ENCODE data around the gene BLCAP.

The BLCAP gene

DNA sequence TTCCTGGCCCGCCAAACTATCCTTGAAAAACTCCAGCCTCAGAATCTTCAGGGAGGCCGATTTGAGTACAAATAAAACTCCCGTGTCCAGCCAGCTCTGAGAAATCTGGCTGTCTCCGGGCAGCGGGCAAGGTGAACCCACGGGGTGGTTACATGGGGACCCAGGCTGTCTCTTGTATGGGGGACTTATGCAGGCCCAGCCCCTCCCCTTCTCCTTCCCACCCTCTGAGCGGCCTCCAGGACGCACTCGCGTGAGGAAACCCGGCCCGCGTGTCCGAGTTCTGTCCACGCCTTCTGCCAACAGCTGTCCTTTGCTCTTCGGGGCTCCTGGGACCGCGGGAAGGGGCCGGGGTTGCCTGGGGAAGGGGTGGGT lies 36.3 kb upstream of the BLCAP start (continued):
- no peak for TF ChIP-seq SP3 (tag by site-specific recombination; IDR thresholded peaks at IDR 0.05)

- ChIA-PET CTCF (interaction anchor here (0.5 to 6.9 kb wide), 8 partner anchors 19 to 1130 kb away, joined by 3 to 54 read pairs (median 4); no protein-coding TSS in a partner anchor), POLR2A (no interaction called here)
- H3K36me3 ChIP-seq (ENCODE audit: control insufficient read depth in 2 of 2, insufficient read depth in 1 of 2, low read length in 2 of 2) = no peaks in the 10 kb centered on the region
- no peaks in the 10 kb centered on the region for H3K9me3 ChIP-seq (ENCODE audit: control insufficient read depth, insufficient read depth, low read depth, low read length)
- no peak overlapping the region for H3K27ac ChIP-seq (ENCODE audit: extremely low read depth, low read depth, low read length)
- TF ChIP-seq, protein P1, sequence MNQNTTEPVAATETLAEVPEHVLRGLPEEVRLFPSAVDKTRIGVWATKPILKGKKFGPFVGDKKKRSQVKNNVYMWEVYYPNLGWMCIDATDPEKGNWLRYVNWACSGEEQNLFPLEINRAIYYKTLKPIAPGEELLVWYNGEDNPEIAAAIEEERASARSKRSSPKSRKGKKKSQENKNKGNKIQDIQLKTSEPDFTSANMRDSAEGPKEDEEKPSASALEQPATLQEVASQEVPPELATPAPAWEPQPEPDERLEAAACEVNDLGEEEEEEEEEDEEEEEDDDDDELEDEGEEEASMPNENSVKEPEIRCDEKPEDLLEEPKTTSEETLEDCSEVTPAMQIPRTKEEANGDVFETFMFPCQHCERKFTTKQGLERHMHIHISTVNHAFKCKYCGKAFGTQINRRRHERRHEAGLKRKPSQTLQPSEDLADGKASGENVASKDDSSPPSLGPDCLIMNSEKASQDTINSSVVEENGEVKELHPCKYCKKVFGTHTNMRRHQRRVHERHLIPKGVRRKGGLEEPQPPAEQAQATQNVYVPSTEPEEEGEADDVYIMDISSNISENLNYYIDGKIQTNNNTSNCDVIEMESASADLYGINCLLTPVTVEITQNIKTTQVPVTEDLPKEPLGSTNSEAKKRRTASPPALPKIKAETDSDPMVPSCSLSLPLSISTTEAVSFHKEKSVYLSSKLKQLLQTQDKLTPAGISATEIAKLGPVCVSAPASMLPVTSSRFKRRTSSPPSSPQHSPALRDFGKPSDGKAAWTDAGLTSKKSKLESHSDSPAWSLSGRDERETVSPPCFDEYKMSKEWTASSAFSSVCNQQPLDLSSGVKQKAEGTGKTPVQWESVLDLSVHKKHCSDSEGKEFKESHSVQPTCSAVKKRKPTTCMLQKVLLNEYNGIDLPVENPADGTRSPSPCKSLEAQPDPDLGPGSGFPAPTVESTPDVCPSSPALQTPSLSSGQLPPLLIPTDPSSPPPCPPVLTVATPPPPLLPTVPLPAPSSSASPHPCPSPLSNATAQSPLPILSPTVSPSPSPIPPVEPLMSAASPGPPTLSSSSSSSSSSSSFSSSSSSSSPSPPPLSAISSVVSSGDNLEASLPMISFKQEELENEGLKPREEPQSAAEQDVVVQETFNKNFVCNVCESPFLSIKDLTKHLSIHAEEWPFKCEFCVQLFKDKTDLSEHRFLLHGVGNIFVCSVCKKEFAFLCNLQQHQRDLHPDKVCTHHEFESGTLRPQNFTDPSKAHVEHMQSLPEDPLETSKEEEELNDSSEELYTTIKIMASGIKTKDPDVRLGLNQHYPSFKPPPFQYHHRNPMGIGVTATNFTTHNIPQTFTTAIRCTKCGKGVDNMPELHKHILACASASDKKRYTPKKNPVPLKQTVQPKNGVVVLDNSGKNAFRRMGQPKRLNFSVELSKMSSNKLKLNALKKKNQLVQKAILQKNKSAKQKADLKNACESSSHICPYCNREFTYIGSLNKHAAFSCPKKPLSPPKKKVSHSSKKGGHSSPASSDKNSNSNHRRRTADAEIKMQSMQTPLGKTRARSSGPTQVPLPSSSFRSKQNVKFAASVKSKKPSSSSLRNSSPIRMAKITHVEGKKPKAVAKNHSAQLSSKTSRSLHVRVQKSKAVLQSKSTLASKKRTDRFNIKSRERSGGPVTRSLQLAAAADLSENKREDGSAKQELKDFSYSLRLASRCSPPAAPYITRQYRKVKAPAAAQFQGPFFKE (tag by site-specific recombination; IDR thresholded peaks at IDR 0.05; ENCODE audit: borderline replicate concordance) = no peak
- TF ChIP-seq ZNF132 (tag by site-specific recombination; IDR thresholded peaks at IDR 0.05; ENCODE audit: borderline replicate concordance) (no peak), ZNF239 (tag by site-specific recombination; IDR thresholded peaks at IDR 0.05) (no peak), GLIS2 (tag by site-specific recombination; IDR thresholded peaks at IDR 0.05) (no peak), ZNF311 (tag by site-specific recombination; IDR thresholded peaks at IDR 0.05; ENCODE audit: borderline replicate concordance) (no peak), ZNF2 (tag by site-specific recombination; IDR thresholded peaks at IDR 0.05) (no peak)
- TF ChIP-seq, protein P2, sequence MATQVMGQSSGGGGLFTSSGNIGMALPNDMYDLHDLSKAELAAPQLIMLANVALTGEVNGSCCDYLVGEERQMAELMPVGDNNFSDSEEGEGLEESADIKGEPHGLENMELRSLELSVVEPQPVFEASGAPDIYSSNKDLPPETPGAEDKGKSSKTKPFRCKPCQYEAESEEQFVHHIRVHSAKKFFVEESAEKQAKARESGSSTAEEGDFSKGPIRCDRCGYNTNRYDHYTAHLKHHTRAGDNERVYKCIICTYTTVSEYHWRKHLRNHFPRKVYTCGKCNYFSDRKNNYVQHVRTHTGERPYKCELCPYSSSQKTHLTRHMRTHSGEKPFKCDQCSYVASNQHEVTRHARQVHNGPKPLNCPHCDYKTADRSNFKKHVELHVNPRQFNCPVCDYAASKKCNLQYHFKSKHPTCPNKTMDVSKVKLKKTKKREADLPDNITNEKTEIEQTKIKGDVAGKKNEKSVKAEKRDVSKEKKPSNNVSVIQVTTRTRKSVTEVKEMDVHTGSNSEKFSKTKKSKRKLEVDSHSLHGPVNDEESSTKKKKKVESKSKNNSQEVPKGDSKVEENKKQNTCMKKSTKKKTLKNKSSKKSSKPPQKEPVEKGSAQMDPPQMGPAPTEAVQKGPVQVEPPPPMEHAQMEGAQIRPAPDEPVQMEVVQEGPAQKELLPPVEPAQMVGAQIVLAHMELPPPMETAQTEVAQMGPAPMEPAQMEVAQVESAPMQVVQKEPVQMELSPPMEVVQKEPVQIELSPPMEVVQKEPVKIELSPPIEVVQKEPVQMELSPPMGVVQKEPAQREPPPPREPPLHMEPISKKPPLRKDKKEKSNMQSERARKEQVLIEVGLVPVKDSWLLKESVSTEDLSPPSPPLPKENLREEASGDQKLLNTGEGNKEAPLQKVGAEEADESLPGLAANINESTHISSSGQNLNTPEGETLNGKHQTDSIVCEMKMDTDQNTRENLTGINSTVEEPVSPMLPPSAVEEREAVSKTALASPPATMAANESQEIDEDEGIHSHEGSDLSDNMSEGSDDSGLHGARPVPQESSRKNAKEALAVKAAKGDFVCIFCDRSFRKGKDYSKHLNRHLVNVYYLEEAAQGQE (tag by site-specific recombination; IDR thresholded peaks at IDR 0.05) = no peak
- peaks cover 5% of the 10 kb centered on the region; the same call in 1 of the 2 replicates for H3K4me1 ChIP-seq (ENCODE audit: control insufficient read depth, insufficient read depth, low read length)
- H3K4me3 ChIP-seq (ENCODE audit: low read depth, low read length) = no peak overlapping the region
Measured at GRCh38 chr20:37562695-37563480, 35.2 kb upstream of the BLCAP start.

DNA sequence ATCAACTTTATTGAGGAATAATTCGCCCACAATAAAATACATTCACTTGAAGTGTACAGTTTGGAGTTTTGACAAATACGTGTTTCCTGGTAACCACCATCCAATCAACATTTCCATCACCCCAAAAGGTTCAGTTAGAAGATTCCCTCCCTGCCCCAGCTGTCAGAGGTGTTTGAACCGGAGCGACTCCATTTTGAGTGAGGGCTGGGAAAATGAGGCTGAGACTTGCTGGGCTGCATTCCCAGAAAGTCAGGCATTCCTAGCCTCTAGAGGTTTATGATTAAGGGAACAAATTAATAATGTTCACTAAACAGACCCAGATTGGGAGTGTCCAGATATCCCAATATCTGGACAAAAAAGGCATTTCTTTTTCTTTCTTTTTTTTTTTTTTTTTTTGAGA lies 33.0 kb upstream of the BLCAP start:
- POLR2A ChIA-PET = no interaction called here
- Histone ChIP-seq H3K9me3 (ENCODE audit: control insufficient read depth, insufficient read depth, low read depth, low read length) (no peaks in the 10 kb centered on the region), H3K4me3 (ENCODE audit: low read depth, low read length) (no peak overlapping the region), H3K27ac (ENCODE audit: extremely low read depth, low read depth, low read length) (no peak overlapping the region), H3K4me1 (ENCODE audit: control insufficient read depth, insufficient read depth, low read length) (no peaks in the 10 kb centered on the region), H3K36me3 (ENCODE audit: control insufficient read depth in 2 of 2, insufficient read depth in 1 of 2, low read length in 2 of 2) (no peaks in the 10 kb centered on the region)
- TF ChIP-seq ZNF114 (tag by site-specific recombination; IDR thresholded peaks at IDR 0.05) (no peak), ZNF433 (tag by site-specific recombination; IDR thresholded peaks at IDR 0.05; ENCODE audit: low read depth) (no peak), IKZF3 (tag by site-specific recombination; IDR thresholded peaks at IDR 0.05) (no peak), ZNF48 (tag by site-specific recombination; IDR thresholded peaks at IDR 0.05) (no peak), ZNF561 (tag by site-specific recombination; IDR thresholded peaks at IDR 0.05; ENCODE audit: borderline replicate concordance) (no peak), PBX3 (CRISPR knock-in tag; IDR thresholded peaks at IDR 0.05) (no peak), ZNF610 (tag by site-specific recombination; IDR thresholded peaks at IDR 0.05; ENCODE audit: borderline replicate concordance) (no peak), ZNF175 (tag by site-specific recombination; IDR thresholded peaks at IDR 0.05) (no peak), ZNF510 (tag by site-specific recombination; IDR thresholded peaks at IDR 0.05; ENCODE audit: insufficient replicate concordance) (no peak), ZBTB6 (tag by site-specific recombination; IDR thresholded peaks at IDR 0.05) (no peak)
- TF ChIP-seq, protein P3, sequence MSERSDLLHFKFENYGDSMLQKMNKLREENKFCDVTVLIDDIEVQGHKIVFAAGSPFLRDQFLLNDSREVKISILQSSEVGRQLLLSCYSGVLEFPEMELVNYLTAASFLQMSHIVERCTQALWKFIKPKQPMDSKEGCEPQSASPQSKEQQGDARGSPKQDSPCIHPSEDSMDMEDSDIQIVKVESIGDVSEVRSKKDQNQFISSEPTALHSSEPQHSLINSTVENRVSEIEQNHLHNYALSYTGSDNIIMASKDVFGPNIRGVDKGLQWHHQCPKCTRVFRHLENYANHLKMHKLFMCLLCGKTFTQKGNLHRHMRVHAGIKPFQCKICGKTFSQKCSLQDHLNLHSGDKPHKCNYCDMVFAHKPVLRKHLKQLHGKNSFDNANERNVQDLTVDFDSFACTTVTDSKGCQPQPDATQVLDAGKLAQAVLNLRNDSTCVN (tag by site-specific recombination; optimal IDR thresholded peaks at IDR 0.05) = no peak
- CTCF ChIA-PET = interaction anchor here (1.2 kb wide), 1 partner anchor 497 kb away, joined by 3 read pairs; no protein-coding TSS in a partner anchor

Data from HEK293 (cell line).